B cell (primary cell): ENCODE data around the gene AURKAIP1. TPM values are rescaled to one million over a fixed set of nuclear protein-coding genes. Genes with fewer than 3 reads are reported as not detected.

Experiments
- ATAC-seq: fragments of 200-7000 bp; cut with Tn5 transposase; one replicate; pipeline ENCODE4 v1.10.0; 2021; ENCODE audit warnings: low read depth, mild to moderate bottlenecking, moderate number of reproducible peaks, moderate library complexity
- CTCF ChIA-PET: fragments of 350-600 bp; sonication (Branson Sonifier 250); formaldehyde crosslinking; loops from one replicate; lab custom pipeline; 2021; ENCODE audit warnings: antibody characterized with exemption, inconsistent platforms; lab: Charles Lee
- POLR2A ChIA-PET: fragments of 350-600 bp; sonication (Branson Sonifier 250); formaldehyde crosslinking; loops from one replicate; lab custom pipeline; 2021; ENCODE audit warnings: antibody characterized with exemption; lab: Charles Lee
- DNase-seq: peaks from one replicate; pipeline ENCODE4 v3.0.0; 2013
- H2AFZ ChIP-seq: 2 replicates; pipeline ENCODE4 v1.6.1; 2012; ENCODE audit warnings: mild to moderate bottlenecking, low read depth, low read length; ENCODE audit not compliant: insufficient read depth, poor library complexity, severe bottlenecking
- H3K27ac ChIP-seq, 2 donors: 1 replicate in 1 of 2; 2 replicates in 1 of 2; pipeline ENCODE4 v1.5.1; 2012 to 2013; ENCODE audit warnings: low read length in 2 of 2, mild to moderate bottlenecking in 2 of 2, moderate library complexity in 1 of 2
- H3K27me3 ChIP-seq, 4 experiments: fragments of 200-600 bp in 1 of 4; sonication (generic) in 1 of 4; replicated peaks in 1 of 4; 1 replicate in 2 of 4; 2 replicates in 2 of 4; pipeline versions ENCODE4 v1.6.1 to v1.7.0; 2013 to 2016; ENCODE audit warnings: low read length in 3 of 4, mild to moderate bottlenecking in 2 of 4, mixed read lengths in 1 of 4, moderate library complexity in 1 of 4; ENCODE audit not compliant: insufficient read depth in 4 of 4, control insufficient read depth in 3 of 4; ENCODE audit errors: control extremely low read depth in 1 of 4
- H3K36me3 ChIP-seq, 2 experiments: replicated peaks in 1 of 2; 1 replicate in 1 of 2; 2 replicates in 1 of 2; pipeline versions ENCODE4 v1.6.1 to v1.7.1; 2013; ENCODE audit warnings: low read length in 1 of 2; ENCODE audit not compliant: insufficient read depth in 2 of 2, control insufficient read depth in 1 of 2; ENCODE audit errors: control extremely low read depth in 1 of 2, extremely low read depth in 1 of 2
- H3K4me1 ChIP-seq, 2 donors: fragments of 200-600 bp in 1 of 2; sonication (generic) in 1 of 2; 1 replicate in 1 of 2; 2 replicates in 1 of 2; pipeline versions ENCODE4 v1.5.1 to v1.6.1; 2013 to 2017; ENCODE audit warnings: low read length in 2 of 2; ENCODE audit not compliant: control insufficient read depth in 2 of 2, insufficient read depth in 2 of 2
- H3K4me2 ChIP-seq: replicated peaks from 2 replicates; pipeline ENCODE3; 2012; ENCODE audit warnings: mild to moderate bottlenecking, low read depth, low read length; ENCODE audit not compliant: poor library complexity, severe bottlenecking
- H3K4me3 ChIP-seq, 5 experiments: fragments of 200-600 bp in 1 of 5; sonication (generic) in 1 of 5; 1 replicate in 3 of 5; 2 replicates in 2 of 5; pipeline versions ENCODE4 v1.5.1 to v1.7.0; 2011 to 2016; ENCODE audit warnings: low read length in 4 of 5, mild to moderate bottlenecking in 4 of 5, low read depth in 2 of 5, control low read depth in 1 of 5, moderate library complexity in 1 of 5; ENCODE audit not compliant: insufficient read depth in 1 of 5; ENCODE audit errors: control extremely low read depth in 1 of 5, extremely low read depth in 1 of 5
- H3K79me2 ChIP-seq: fragments of 200-600 bp; sonication (generic); one replicate; pipeline ENCODE4 v1.6.0; 2016; ENCODE audit warnings: low read length; ENCODE audit not compliant: control insufficient read depth, insufficient read depth
- H3K9ac ChIP-seq: fragments of 200-600 bp; sonication (generic); 2 replicates; pipeline ENCODE4 v1.6.1; 2017; ENCODE audit warnings: mild to moderate bottlenecking, low read length, moderate library complexity
- H3K9me3 ChIP-seq, 3 donors: one replicate each; pipeline versions ENCODE4 v1.6.1 to v1.7.1; 2013; ENCODE audit warnings: low read length in 2 of 3; ENCODE audit not compliant: control insufficient read depth in 2 of 3, insufficient read depth in 1 of 3; ENCODE audit errors: control extremely low read depth in 1 of 3
- H4K20me1 ChIP-seq: 2 replicates; pipeline ENCODE4 v1.6.0; 2012; ENCODE audit warnings: mild to moderate bottlenecking, low read length; ENCODE audit not compliant: insufficient read depth, control insufficient read depth, poor library complexity, severe bottlenecking
- H3K27ac Mint-ChIP-seq: one replicate; pipeline ENCODE4 v1.8.0; 2021; ENCODE audit warnings: mixed read lengths
- H3K27me3 Mint-ChIP-seq: one replicate; pipeline ENCODE4 v1.8.0; 2021; ENCODE audit warnings: mixed read lengths
- H3K4me1 Mint-ChIP-seq: one replicate; pipeline ENCODE4 v1.8.0; 2021; ENCODE audit warnings: mixed read lengths
- H3K4me3 Mint-ChIP-seq: one replicate; pipeline ENCODE4 v1.8.0; 2021; ENCODE audit warnings: mixed read lengths
- H3K9me3 Mint-ChIP-seq: one replicate; pipeline ENCODE4 v1.8.0; 2022; ENCODE audit warnings: mixed read lengths; ENCODE audit not compliant: insufficient read depth
- CTCF ChIP-seq: fragments of 200-600 bp; IDR thresholded peaks from one replicate; pipeline ENCODE4 v1.8.0; 2022; ENCODE audit warnings: antibody characterized with exemption, mild to moderate bottlenecking
- EZH2 ChIP-seq: IDR thresholded peaks from 2 replicates; pipeline ENCODE4 v1.6.1; 2012; ENCODE audit warnings: borderline replicate concordance, low read depth, mild to moderate bottlenecking, moderate library complexity, low read length; ENCODE audit not compliant: insufficient read depth, poor library complexity, severe bottlenecking
- WGBS: methylation state at CpG from one replicate; pipeline ENCODE4 v1.1.5; 2013; ENCODE audit warnings: missing lambda C conversion rate; ENCODE audit not compliant: insufficient coverage; 5-methylcytosine and 5-hydroxymethylcytosine counted together
- intact Hi-C: fragments of 100-400 bp; cut with micrococcal nuclease; formaldehyde crosslinking; loops from one replicate; pipeline ENCODE4 v1.10.0; 2022
- polyA plus RNA-seq: library from polyadenylated mRNA; depleted of rRNA; stranded (reverse); fragments of >200 nt; gene quantifications from 2 replicates; pipeline ENCODE4 v1.2.3, GENCODE V29; 2012
- total RNA-seq, 2 donors: library from RNA; stranded (reverse); fragments of 120-200 nt in 1 of 2; gene quantifications; 1 replicate in 1 of 2; 2 replicates in 1 of 2; pipeline versions ENCODE4 v1.2.3 to v1.2.4, GENCODE V29; 2013 to 2022

AURKAIP1 gene
- total and polyA plus RNA-seq, 2 donors (not counting 1 experiment from before 2014, with no cell fraction given), result 61.1 to 61.7 TPM

- no peak overlapping the region for H3K4me2 ChIP-seq
- ChIA-PET POLR2A (no interaction called here), CTCF (no interaction called here)
- Mint-ChIP-seq H3K27me3 (no peaks in the 10 kb centered on the region), H3K9me3 (no peaks in the 10 kb centered on the region), H3K27ac (no peak overlapping the region), H3K4me1 (peaks cover 15% of the 10 kb centered on the region), H3K4me3 (no peak overlapping the region)
- whole genome bisulfite sequencing, result 95% methylated on average over 16 of the region's 16 CpGs
- H2AFZ ChIP-seq, result no peak overlapping the region
- DNase-seq (no peak), ATAC-seq (no peak)
- peaks cover 34% of the 10 kb centered on the region for H3K79me2 ChIP-seq
- peaks cover 0 to under 1% of the 10 kb centered on the region in 2 experiments for H3K36me3 ChIP-seq
- peaks cover 6 to 13% of the 10 kb centered on the region in 2 donors for H3K4me1 ChIP-seq
- TF ChIP-seq CTCF (no peak), EZH2 (no peak)
- H3K4me3 ChIP-seq, result no peak overlapping the region
- peaks cover 41% of the 10 kb centered on the region for H4K20me1 ChIP-seq
- H3K27ac ChIP-seq, result no peak overlapping the region
- H3K9ac ChIP-seq, result no peak overlapping the region
- intact Hi-C loops, result no loop called here
- H3K9me3 ChIP-seq, result peaks cover 0 to 7% (median 0%) of the 10 kb centered on the region in 3 donors
- H3K27me3 ChIP-seq, result no peaks in the 10 kb centered on the region
These were observed 29.6 kb downstream of the AURKAIP1 start for GRCh38 chr1:1345384-1345783.

GRCh38 chr1:1344655-1345361 is 30.2 kb downstream of the AURKAIP1 start:
- peaks cover 0 to 4% of the 10 kb centered on the region in 2 experiments for H3K36me3 ChIP-seq
- intact Hi-C loops, result no loop called here
- no peak overlapping the region for H3K27ac ChIP-seq
- no peak for TF ChIP-seq CTCF
- TF ChIP-seq EZH2, result no peak
- H3K4me3 ChIP-seq, result no peak overlapping the region
- ATAC-seq (no peak), DNase-seq (no peak)
- H3K27me3 ChIP-seq, result no peaks in the 10 kb centered on the region
- H3K4me1 Mint-ChIP-seq, result peaks cover 15% of the 10 kb centered on the region
- no peak overlapping the region for H3K27ac Mint-ChIP-seq
- H3K4me1 ChIP-seq, result peaks cover 6 to 13% of the 10 kb centered on the region in 2 donors
- POLR2A ChIA-PET, result no interaction called here
- H3K79me2 ChIP-seq, result peaks cover 34% of the 10 kb centered on the region
- H2AFZ ChIP-seq, result no peak overlapping the region
- CTCF ChIA-PET, result interaction anchor here (0.6 kb wide), 1 partner anchor 337 kb away, joined by 4 read pairs; no protein-coding TSS in a partner anchor
- H3K9me3 ChIP-seq, result peaks cover 0 to 7% (median 0%) of the 10 kb centered on the region in 3 donors
- H3K9ac ChIP-seq, result no peak overlapping the region
- peaks cover 41% of the 10 kb centered on the region for H4K20me1 ChIP-seq
- WGBS, result 83% methylated on average over 14 of the region's 15 CpGs
- no peaks in the 10 kb centered on the region for H3K27me3 Mint-ChIP-seq
- no peak overlapping the region for H3K4me2 ChIP-seq
- H3K9me3 Mint-ChIP-seq, result no peaks in the 10 kb centered on the region
- no peak overlapping the region for H3K4me3 Mint-ChIP-seq
